GM12873 (cell line): ENCODE data around the gene FHL3.
A peak's percentile ranks its signal among the peaks of the same experiment; 100 is the strongest.

Experiments used
- CTCF ChIP-seq: IDR thresholded peaks from 2 replicates; pipeline ENCODE4 v1.5.1; 2012; ENCODE audit warnings: low read depth, mild to moderate bottlenecking, moderate library complexity, low read length, control low read depth; ENCODE audit not compliant: insufficient read depth; ENCODE audit errors: missing control alignments

Gene FHL3

GRCh38 chr1:38030596-38031512 is 25.5 kb upstream of the FHL3 start:
- TF ChIP-seq CTCF: no peak

- TF ChIP-seq CTCF: no peak
Observed at GRCh38 chr1:38029685-38030511, 24.6 kb upstream of the FHL3 start.

GRCh38 chr1:38029081-38029681 is 23.9 kb upstream of the FHL3 start:
- no peak for TF ChIP-seq CTCF

- TF ChIP-seq CTCF: peak; percentile 23
Observed at GRCh38 chr1:38028671-38029070, 23.4 kb upstream of the FHL3 start.

- no peak for TF ChIP-seq CTCF
Observed at GRCh38 chr1:38028105-38028591, 22.8 kb upstream of the FHL3 start.

- TF ChIP-seq CTCF: no peak
Observed at GRCh38 chr1:38027201-38028104, 22.1 kb upstream of the FHL3 start.
